HepG2 (cell line): ENCODE results near the gene PSORS1C2.

Source experiments
- ATF6 ChIP-seq: sonication (generic); formaldehyde crosslinking; conservative IDR thresholded peaks from 2 replicates; pipeline ENCODE4 v1.4.0; 2020; ENCODE audit warnings: missing genetic modification reagents
- DPF2 ChIP-seq: sonication (generic); formaldehyde crosslinking; IDR thresholded peaks from 2 replicates; pipeline ENCODE4 v1.4.0; 2020; ENCODE audit warnings: mild to moderate bottlenecking, low read depth, missing genetic modification reagents, borderline replicate concordance
- ZFP1 ChIP-seq: IDR thresholded peaks from 2 replicates; pipeline ENCODE4 v1.6.1; 2016
- ZNF142 ChIP-seq: sonication (generic); formaldehyde crosslinking; IDR thresholded peaks from 2 replicates; pipeline ENCODE4 v1.4.0; 2020; ENCODE audit warnings: missing genetic modification reagents

GRCh38 chr6:31118178-31118577 is 20.7 kb downstream of the PSORS1C2 start:
- TF ChIP-seq DPF2 (CRISPR knock-in tag) (no peak), ZFP1 (no peak), ATF6 (CRISPR knock-in tag) (no peak), ZNF142 (CRISPR knock-in tag) (no peak)
